GM23338 (cell line): ENCODE results near the gene CIPC.

Experiments
- CREB1 ChIP-seq: fragments of 250-450 bp; sonication (Bioruptor Pico); IDR thresholded peaks from 2 replicates; pipeline ENCODE4 v1.5.0; 2020; ENCODE audit warnings: low read depth, mild to moderate bottlenecking, moderate library complexity
- CTCF ChIP-seq, 2 experiments: fragments of 200-600 bp in 1 of 2; sonication (generic) in 1 of 2; conservative IDR thresholded peaks; 2 replicates each; pipeline versions ENCODE4 v1.5.1 to v1.6.1; 2016 to 2017; ENCODE audit warnings: antibody characterized with exemption in 2 of 2, low read depth in 2 of 2, mild to moderate bottlenecking in 2 of 2, moderate library complexity in 1 of 2
- EZH2 ChIP-seq: fragments of 200-600 bp; sonication (generic); IDR thresholded peaks from one replicate; pipeline ENCODE4 v1.8.0; 2017; ENCODE audit warnings: antibody characterized with exemption, mild to moderate bottlenecking, low read depth; ENCODE audit not compliant: unreplicated experiment
- NANOG ChIP-seq: IDR thresholded peaks from 2 replicates; pipeline ENCODE4 v1.6.1; 2016; ENCODE audit warnings: antibody characterized with exemption, borderline replicate concordance
- POLR2AphosphoS5 ChIP-seq: IDR thresholded peaks from 2 replicates; pipeline ENCODE4 v1.6.1; 2016; ENCODE audit warnings: antibody characterized with exemption, low read depth

- no peak for TF ChIP-seq CTCF (conservative IDR thresholded peaks at IDR 0.05; ENCODE audit: low read depth in 2 of 2)
- TF ChIP-seq POLR2AphosphoS5: no peak
- no peak for TF ChIP-seq EZH2
- TF ChIP-seq NANOG: no peak
- TF ChIP-seq CREB1: no peak
Measured at GRCh38 chr14:77074969-77075368, 23.1 kb upstream of the CIPC start.
